Lung (tissue), 12 donors: ENCODE measurements around the gene PHF2. TPM values are rescaled to one million over a fixed set of nuclear protein-coding genes. Genes with fewer than 3 reads are reported as not detected.

Source experiments
- ATAC-seq: fragments of 200-7000 bp; cut with Tn5 transposase; one replicate; pipeline ENCODE4 v1.9.1; 2020; ENCODE audit warnings: moderate number of reproducible peaks; ENCODE audit not compliant: insufficient read depth, low FRiP score
- DNase-seq, 3 donors: peaks; one replicate each; pipeline ENCODE4 v3.0.0-alpha.2; 2013 to 2017
- H3K27ac ChIP-seq, 2 donors: one replicate each; pipeline ENCODE4 v1.5.1; 2013; ENCODE audit warnings: mild to moderate bottlenecking in 2 of 2, moderate library complexity in 2 of 2, control low read depth in 1 of 2, inconsistent platforms in 1 of 2, low read depth in 1 of 2, low read length in 1 of 2
- H3K27me3 ChIP-seq, 3 donors: one replicate each; pipeline ENCODE4 v1.5.1; 2013; ENCODE audit warnings: low read length in 2 of 3; ENCODE audit not compliant: control insufficient read depth in 3 of 3, insufficient read depth in 3 of 3
- H3K36me3 ChIP-seq, 4 donors: one replicate each; pipeline ENCODE4 v1.5.1; 2013; ENCODE audit warnings: low read length in 4 of 4, mild to moderate bottlenecking in 1 of 4, moderate library complexity in 1 of 4; ENCODE audit not compliant: control insufficient read depth in 4 of 4, insufficient read depth in 4 of 4
- H3K4me1 ChIP-seq, 5 donors: one replicate each; pipeline ENCODE4 v1.5.1; 2013; ENCODE audit warnings: low read length in 5 of 5, mild to moderate bottlenecking in 2 of 5, moderate library complexity in 1 of 5; ENCODE audit not compliant: control insufficient read depth in 5 of 5, insufficient read depth in 5 of 5
- H3K4me3 ChIP-seq: one replicate; pipeline ENCODE4 v1.5.1; 2013; ENCODE audit warnings: mild to moderate bottlenecking, control low read depth, moderate library complexity
- H3K9ac ChIP-seq, 2 donors: one replicate each; pipeline ENCODE4 v1.5.1; 2013; ENCODE audit warnings: low read length in 2 of 2, control low read depth in 1 of 2; ENCODE audit not compliant: insufficient read depth in 1 of 2
- H3K9me3 ChIP-seq, 4 donors: one replicate each; pipeline ENCODE4 v1.5.1; 2013; ENCODE audit warnings: low read length in 3 of 4, mild to moderate bottlenecking in 1 of 4, moderate library complexity in 1 of 4; ENCODE audit not compliant: control insufficient read depth in 4 of 4, insufficient read depth in 3 of 4
- CTCF ChIP-seq: IDR thresholded peaks from 2 replicates; pipeline ENCODE4 v1.5.1; 2012; ENCODE audit warnings: mild to moderate bottlenecking; ENCODE audit errors: control extremely low read depth, extremely low read depth
- WGBS, 2 donors: extraction: QIAGEN DNeasy Blood & Tissue Kit; methylation state at CpG; one replicate each; pipeline ENCODE4 v1.1.7; 2013; 5-methylcytosine and 5-hydroxymethylcytosine counted together
- polyA plus RNA-seq, 2 donors: library from polyadenylated mRNA; stranded (reverse); fragments of 200-250 nt; gene quantifications; one replicate each; pipeline ENCODE4 v1.2.1, GENCODE V29; 2013
- total RNA-seq, 2 donors: library from RNA; depleted of rRNA in 1 of 2; stranded (reverse); fragments of >200 nt in 1 of 2; gene quantifications; one replicate each; pipeline ENCODE4 v1.2.1, GENCODE V29; 2014 to 2021
- donor health status: control.
- donor health status: control.
- donor health status: Bipolar disorder and iron deficiency.
- donor health status: healthy.
- donor health status: DM: yes; HTN: yes; CAD: no.

PHF2 gene
- total and polyA plus RNA-seq, 4 donors = 20.1 to 33.6 (median 30.2) TPM

- peaks cover 0 to 21% (median 2%) of the 10 kb centered on the region in 4 donors for H3K9me3 ChIP-seq
- no peaks in the 10 kb centered on the region for H3K36me3 ChIP-seq
- no peaks in the 10 kb centered on the region for H3K27me3 ChIP-seq
- 91% methylated on average over 7 of the region's 7 CpGs for WGBS, 2 donors
- no peak overlapping the region for H3K27ac ChIP-seq
- no peak for ATAC-seq
- H3K4me1 ChIP-seq = peaks cover 0 to 7% (median 0%) of the 10 kb centered on the region in 5 donors
- no peak overlapping the region for H3K9ac ChIP-seq
- no peak for DNase-seq
- TF ChIP-seq CTCF = no peak
- no peak overlapping the region for H3K4me3 ChIP-seq
Observed at GRCh38 chr9:93726147-93726546, 149.8 kb downstream of the PHF2 start.

Other genes with a start within 250 kb of the PHF2 start
- 100 to 1,000 TPM; 110 to 134 TPM for gene FAM120A, start 124.9 kb upstream of the PHF2 start, total RNA-seq
- 10 to 100 TPM; 44.9 to 72.1 TPM for gene FAM120A, start 124.9 kb upstream of the PHF2 start, polyA plus RNA-seq
- 10 to 100 TPM; 36.5 to 51.6 TPM for gene FAM120AOS, start 123.0 kb upstream of the PHF2 start, total RNA-seq
- gene FAM120AOS, start 123.0 kb upstream of the PHF2 start, polyA plus RNA-seq = 10 to 100 TPM; 27.2 to 36.5 TPM